NCI-H345 treated with DMSO at 0.1 percent for 48 hours (cell line): Measurements from ENCODE around the gene FAM168B.

Experiments used
- DNase-seq: peaks from one replicate; lab custom pipeline; 2025; ENCODE audit not compliant: unreplicated experiment; lab: John Stamatoyannopoulos, UW

FAM168B gene

DNA sequence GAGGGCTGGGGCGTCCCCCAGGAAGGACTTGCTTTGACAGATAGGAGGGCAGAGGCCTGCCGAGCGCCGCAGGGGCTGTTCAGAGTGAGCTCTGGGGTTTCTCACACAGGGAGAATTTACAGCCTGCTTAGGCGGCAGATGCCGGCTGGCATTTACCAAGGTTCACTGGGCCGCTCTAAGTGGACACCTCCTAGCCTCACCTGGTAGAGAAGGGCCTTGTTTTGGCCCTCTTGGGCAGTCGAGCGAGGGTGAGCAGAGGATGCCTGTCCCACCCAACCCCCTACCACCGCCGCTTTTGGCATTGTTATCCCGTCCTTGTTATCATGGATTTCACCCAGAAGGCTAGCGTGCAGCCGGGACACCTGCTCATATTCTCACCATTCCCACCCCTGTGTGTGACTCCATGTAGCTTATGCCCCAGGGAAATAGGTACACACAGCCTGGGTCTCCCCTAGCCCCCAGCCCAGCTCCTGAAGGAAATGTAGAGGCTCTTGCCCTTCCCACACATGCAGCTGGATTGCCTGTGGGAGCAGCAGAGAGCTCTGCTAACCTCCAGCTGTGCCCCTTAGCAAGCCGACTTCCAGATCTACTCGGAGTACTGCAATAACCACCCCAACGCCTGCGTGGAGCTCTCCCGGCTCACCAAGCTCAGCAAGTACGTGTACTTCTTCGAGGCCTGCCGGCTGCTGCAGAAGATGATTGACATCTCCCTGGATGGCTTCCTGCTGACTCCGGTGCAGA lies 52.4 kb downstream of the FAM168B start:
- no peak for DNase-seq

DNA sequence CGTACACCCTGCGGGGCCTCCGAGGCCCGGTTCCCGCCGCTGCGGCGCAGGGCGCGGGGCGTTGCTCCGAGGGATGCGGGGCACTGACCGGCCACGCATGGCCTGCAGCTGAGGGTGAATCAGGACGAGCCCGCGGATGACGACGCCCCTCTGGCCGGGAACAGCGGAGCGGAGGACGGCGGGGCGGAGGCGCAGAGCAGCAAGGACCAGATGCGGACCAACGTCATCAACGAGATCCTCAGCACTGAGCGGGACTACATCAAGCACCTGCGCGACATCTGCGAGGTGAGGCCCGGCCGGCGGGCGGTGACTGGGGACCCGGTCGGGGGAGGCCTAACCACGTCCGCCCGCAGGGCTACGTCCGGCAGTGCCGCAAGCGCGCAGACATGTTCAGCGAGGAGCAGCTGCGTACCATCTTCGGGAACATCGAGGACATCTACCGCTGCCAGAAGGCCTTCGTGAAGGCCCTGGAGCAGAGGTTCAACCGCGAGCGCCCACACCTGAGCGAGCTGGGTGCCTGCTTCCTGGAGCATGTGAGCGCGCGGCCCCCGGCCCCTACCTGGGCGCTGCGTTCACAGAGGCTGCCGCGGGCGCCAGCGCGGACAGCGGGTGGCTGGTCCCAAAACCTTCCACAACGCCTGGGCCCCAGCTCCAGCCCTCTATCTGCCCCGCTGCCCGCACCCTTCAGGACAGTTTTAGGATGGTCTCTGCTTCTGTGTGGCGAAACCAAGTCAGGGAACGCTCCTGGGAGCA lies 53.2 kb downstream of the FAM168B start:
- DNase-seq = no peak

DNA sequence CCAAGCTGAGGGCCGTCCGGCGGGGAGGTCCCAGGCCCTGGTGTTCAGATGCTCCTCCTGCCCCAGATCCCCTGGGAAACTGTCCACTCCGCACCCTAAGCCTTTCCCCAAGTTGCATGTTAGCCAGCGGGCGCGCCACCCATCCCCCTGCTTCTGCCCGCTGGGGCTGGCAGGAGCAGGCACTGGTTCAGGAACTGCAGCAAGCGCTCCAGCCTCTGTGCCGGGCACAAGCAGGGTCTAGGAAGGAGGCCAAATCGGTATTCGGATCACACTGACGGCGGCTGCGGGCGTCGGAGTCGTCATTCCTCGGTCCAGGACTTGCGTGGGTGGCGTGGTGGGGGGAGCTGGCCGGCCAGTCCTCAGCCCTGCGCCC lies 53.7 kb downstream of the FAM168B start:
- DNase-seq = no peak

DNA sequence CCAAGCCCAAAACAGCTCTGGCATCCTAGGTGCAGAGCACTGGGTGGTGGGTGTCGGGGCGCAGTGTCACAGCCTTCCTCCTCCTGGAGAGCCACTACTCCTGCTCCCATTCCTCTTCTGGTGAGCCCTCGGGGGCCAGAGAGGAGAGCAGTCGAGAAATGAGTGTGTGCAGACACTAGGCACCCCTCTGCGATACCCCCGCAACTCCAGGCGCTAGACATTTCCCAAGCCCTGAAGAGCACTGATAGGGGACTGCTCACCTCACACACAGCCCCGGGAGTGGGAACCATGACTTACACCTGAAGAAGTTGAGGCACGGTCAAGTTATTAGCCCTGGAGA lies 54.2 kb downstream of the FAM168B start:
- DNase-seq = no peak

DNA sequence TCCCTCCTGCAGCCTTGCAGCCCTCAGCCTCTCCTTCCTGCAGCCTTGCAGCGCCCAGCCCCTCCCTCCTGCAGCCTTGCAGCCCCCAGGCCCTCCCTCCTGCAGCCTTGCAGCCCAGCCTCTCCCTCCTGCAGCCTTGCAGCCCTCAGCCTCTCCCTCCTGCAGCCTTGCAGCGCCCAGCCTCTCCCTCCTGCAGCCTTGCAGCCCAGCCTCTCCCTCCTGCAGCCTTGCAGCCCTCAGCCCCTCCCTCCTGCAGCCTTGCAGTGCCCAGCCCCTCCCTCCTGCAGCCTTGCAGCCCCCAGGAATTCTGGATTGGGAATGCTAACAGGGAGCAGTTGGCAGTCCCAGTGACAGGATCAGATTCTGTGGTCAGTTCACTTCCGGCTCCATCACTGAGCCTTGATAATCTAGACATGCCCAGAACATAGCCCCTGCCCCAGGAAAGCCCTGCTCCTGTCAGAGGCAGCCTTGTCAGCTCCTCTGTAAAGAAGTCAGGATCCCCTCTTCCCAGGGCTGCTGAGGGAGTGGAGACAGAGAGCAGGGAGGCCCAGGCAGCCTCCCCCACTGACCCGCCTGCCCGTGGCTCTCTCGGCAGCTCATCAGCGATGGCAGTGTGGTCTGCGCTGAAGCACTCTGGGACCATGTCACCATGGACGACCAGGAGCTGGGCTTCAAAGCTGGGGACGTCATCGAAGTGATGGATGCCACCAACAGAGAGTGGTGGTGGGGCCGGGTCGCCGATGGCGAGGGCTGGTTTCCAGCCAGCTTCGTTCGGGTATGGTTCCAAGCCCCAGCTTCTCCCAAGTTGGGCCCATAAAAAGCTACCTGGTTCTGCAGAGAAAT lies 54.8 kb downstream of the FAM168B start:
- no peak for DNase-seq

DNA sequence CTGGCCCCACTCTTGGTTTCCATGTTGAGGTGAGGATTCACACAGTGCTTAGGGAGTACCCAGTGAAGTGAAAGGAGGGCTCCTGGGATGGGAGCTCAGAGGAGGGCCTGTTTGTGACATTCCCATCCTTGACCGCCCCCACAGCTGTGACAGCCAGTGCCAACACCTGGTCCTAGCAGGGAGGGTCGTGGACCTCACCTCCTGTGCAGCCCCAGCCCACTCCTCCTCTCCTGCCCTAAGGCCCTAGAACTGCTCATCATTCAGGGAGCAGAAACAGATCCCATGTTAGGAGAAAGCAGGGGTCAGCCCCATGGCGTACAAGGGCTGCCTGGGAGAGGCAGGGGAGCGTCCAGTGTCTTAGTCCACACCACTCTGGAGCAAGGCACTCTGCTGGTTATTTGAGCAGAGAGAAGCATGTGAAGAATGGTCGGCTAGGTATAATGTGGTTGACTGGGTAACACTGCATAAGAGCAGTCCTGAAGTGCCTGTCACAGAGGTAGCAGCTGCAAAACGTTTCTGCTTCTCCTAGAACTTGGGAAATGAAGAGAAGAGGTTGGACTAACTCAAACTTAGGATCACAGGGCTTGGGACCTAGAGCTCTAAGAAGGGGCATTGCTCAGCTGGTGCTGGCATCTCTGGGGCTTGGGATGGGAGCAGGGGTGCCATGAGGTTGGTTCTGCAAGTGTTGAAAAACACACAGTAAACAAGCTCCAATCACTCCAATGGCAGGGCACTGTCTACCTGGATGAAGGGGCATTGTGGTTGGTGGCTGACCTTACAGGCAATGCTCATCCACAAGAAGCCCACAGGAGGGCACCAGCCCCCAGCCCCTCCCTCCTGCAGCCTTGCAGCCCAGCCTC lies 55.6 kb downstream of the FAM168B start:
- no peak for DNase-seq

DNA sequence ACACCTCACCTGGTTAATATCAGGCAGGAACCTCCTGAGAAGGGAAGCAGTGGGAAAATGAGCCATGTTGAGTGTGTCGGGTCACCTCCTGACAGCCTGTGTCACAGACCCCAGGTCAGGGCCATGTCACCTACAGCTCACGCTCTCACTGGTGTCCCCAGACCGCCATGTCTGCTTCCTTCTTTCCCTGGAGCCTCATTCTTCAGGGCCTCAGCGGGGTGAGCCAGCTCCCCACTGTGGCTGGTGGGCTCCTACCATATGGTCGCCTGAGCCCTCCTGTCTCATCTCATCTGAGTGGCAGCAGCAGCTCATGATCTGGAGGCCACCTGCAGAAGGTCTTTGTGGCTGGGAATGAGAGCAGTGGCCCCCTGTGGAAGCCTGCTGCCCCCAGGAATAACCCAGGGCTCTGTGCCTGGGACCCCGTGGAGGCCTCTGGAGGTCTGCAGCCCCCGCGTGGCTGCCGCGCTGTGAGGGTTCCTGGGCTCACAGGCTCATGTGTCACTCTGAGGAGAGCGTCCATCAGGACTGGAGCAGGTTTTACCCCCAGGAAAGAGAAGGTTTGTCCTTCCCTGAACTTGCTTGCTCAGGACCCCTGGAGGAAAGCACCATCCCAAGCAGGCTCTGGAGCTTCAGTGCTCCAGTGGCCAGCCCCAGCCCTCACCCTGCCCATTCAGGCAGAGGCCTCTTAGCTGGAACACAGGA lies 56.4 kb downstream of the FAM168B start:
- DNase-seq = no peak

DNA sequence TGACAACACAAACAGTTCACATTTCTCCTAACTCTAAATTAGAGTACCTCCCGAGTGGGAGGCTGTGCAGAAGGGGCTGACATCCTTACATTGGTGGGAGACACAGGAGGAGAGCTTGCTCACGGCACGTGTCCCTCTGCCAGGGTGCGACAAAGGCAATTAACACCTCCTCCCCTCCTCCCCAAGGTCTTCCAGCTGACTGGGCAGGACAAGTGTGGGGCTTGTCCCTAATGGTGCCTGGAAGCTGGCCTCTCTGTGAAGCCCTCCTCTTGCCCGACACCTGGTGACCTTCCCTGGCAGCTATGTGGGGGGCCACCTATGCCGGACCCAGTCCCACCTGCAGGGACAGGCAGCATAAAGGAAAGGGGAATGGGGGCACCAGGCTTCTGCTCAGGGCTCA lies 57.0 kb downstream of the FAM168B start:
- no peak for DNase-seq

DNA sequence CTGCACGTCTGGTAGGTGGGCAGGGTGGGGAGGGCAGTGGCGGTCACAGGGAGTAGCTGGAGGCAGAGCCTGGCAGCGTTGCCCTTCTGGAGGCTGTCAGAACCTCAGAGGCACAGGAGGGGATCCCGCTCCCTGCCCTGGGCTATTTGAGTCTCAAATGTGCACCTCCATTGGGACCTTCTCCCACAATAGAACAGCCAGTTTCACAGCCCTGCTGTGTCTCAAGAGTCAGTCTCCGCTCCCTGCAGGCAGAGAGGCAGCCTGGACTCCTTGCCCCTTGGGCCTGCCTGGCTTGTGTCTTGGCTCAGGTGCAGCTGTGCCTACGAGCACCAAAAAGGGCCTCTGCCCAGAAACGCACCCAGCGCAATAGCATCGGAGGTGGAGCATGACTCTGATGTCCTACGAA lies 57.4 kb downstream of the FAM168B start:
- no peak for DNase-seq

DNA sequence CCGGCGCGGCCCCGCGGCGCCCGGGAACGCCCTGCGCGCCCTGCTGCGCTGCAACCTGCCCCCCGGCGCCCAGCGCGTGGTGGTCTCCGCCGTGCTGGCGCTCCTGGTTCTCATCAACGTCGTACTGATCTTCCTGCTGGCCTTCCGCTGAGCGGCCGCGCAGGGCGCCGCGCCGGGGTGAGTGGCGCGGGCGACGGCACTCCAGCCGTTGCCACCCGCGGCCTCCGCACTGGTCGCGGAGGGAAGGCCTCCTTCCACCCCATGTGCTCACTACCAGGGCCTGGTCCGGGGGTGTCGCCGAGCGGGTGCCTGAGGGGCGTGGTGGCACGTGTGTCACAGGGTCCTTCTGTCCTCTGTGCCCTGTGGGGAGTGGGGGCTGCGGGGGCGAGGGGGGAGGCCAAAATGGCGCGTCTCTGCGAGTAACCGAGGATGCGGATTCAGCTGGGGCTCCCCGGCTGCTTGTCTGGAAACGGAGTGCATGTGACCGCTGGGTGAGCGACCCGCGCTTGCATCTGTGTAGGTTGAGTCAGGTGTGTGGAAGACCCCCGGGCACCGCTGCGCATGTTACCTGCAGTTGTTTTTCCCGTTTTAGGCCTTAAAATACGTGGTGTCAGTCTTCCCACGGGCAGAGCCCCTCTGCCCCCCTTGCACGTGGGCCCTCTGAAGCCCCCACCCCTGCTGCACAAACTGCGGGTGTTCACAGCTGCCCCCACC lies 58.0 kb downstream of the FAM168B start:
- no peak for DNase-seq

DNA sequence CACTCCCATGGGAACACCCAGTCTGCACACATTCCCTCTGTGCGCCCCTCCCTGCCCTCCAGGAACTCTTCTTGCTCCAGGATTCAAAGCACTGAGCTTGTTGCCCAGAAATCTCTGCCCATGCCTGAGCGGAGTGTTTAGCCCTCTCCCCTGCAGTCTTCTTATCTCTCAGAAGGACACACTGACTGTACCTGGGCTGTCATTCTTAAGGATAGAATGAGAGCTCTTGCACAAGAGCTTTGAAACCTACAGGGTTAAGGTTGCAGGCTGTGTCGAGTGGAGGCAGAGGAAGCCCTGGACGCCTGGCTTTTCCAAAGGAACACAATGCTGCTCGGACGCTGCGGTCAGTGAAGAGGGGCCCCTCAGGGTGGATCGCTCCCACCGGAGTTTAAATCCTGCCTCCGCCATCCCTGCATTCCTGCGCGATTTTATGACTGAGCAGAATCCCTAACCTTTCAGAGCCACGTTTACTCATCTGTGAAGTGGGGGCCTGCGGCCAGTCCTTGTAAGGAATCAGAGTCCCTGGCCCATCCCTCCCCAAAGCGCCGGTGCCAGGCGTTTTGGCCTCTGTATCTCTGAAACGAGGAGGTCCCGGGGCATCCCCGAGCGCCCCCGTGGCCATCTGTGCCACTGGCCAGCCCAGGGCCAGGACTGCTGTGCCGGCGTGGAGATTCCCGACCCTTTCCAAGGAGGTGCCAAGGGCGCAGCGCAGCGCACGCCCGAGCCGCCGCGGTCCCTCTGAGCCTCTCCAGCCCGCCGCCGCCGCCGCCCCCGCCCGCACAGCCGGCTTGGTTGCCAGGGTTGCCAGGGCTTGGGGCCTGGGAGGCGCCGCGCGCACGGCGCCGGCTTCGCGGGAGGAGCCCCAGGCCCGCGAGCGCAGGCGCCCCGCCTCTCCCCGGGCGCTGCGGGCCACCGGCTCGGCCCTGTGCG lies 58.9 kb downstream of the FAM168B start:
- no peak for DNase-seq

DNA sequence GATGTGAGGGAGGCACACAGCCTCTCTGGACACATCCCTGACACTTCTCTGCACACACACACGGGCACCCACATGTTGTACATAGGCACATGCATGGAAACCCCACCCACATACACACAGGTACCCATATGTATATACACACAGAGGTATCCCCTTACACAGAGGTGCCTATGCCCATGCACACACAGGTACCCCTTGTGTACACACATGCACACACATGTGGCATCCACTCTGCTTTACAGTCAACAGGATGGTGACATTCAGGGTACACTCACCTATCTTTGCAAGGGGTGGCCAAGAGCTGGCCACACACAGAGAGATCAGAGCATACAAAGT lies 59.5 kb downstream of the FAM168B start:
- DNase-seq = no peak

DNA sequence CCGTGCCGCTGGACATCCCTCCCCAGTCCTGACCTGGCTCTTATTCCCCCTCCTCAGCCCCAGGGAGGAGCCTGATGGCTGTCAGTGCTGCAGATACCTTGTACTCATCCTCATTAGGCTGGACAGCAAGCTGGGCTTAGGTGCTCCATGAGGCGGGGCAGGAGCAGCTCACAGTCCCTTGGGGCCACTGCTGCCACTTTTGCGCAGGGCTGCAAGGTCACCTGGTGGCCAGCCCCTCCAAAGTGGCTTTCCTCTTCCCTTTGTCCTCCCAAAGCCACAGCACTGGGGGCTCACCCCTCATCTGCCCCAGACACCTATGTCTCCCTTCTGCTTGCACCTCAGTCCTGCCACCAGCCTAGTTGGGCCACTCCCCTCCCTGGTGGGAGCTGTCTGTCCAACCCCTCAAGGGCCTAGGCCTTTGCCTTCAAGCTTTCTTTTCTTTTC lies 60.8 kb downstream of the FAM168B start:
- no peak for DNase-seq

DNA sequence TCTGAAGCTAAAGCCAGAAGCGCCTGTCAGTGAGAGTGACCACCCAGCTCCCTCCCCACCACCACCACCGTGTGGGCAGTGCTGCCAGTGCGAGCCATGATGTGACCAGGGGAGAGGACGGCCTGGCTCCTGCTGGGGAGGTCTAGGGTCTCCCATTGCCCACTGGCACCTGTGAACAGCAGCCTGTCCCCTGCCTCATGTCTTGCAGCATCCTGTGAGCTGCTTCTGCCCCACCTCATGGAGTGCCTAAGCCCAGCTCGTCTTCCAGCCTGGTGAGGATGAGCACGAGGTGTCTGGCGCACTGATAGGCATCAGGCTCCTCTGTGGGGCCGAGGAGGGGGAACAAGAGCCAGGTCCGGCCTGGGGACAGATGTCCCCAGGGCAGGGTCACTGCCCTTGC lies 61.4 kb downstream of the FAM168B start:
- DNase-seq = no peak

DNA sequence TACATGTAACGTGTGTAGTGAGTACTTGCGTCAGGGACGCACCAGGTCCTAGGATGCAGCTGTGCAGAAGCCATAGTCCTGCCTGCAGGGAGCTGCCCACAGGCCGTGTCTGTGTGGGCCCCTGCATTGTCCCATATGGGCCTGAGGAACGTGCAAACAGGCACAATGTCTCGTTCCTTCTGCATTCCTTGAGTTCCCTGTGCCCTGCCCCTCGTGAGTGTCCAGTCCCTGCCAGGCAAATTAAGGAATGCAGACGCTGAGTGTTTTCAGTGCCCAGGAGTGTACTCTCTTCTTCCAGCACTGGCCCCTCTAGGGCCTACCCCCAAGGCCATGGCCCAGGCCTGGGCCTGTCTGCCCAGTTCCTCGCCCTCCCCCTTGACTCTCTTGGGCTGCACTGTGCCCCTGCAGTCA lies 61.8 kb downstream of the FAM168B start:
- no peak for DNase-seq

DNA sequence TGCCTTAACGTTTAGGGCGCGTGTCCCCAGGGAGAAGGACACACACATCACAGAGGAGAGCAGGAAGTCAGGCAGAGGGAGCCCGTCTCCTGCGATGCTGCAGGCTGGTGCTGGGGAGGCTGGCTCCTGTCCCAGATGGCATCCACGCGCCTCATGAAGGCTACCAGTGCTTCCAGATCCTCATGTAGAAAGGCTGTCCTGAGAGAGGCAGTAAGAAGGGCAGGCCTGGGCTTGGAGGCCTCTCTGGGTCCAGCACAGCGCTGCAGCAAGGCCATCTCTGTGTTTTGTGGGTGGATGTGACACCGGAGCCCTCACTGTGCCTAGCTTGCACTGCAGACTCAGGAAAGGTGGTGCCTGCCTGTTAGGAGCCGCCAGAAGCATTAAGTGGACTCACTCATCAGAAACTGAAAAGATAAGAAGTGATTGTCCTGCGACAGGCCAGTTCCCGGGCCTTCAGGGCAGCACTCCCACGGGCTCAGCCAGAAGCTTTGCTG lies 62.7 kb downstream of the FAM168B start:
- no peak for DNase-seq

DNA sequence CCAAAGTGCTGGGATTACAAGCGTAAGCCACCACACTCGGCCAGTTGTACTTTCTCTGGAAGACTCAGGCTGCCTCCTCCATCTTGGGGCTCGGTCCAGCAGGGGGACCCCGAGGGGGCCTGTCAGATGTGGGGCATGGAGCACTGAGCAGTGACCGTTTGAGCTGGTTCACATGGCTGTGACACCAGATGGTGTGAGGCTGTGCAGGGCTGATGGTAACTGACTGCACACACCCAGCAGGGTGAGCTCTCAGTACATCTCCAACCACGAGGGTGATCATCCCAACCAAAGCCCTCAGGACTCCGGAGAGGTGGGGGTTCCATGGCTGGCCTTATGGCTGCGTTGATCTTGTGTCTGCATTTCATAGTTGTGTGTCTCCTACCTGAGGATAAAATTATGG lies 63.4 kb downstream of the FAM168B start:
- DNase-seq = no peak
